Heart right ventricle (tissue), 16 donors: ENCODE measurements around the gene MYLK3. TPM values are rescaled to one million over a fixed set of nuclear protein-coding genes. Genes with fewer than 3 reads are reported as not detected.

Experiments
- ATAC-seq, 8 donors: fragments of 200-7000 bp; cut with Tn5 transposase; one replicate each; pipeline ENCODE4 v1.9.1; 2020; ENCODE audit warnings: mild to moderate bottlenecking in 8 of 8, moderate library complexity in 8 of 8, moderate number of reproducible peaks in 1 of 8
- DNase-seq, 2 donors: peaks; one replicate each; pipeline ENCODE4 v3.0.0-alpha.2; 2020
- H3K27ac ChIP-seq, 10 donors: fragments of 200-600 bp; sonication (generic) in 2 of 10; one replicate each; pipeline versions ENCODE4 v1.5.0 to v1.8.0; 2020 to 2022; ENCODE audit warnings: mild to moderate bottlenecking in 3 of 10
- H3K27me3 ChIP-seq, 7 donors: fragments of 200-600 bp; one replicate each; pipeline ENCODE4 v1.8.0; 2021 to 2022; ENCODE audit warnings: mild to moderate bottlenecking in 2 of 7
- H3K36me3 ChIP-seq, 9 donors: fragments of 200-600 bp; sonication (generic) in 1 of 9; one replicate each; pipeline versions ENCODE4 v1.5.0 to v1.8.0; 2020 to 2022; ENCODE audit warnings: mild to moderate bottlenecking in 2 of 9
- H3K4me1 ChIP-seq, 9 donors: fragments of 200-600 bp; sonication (generic) in 1 of 9; one replicate each; pipeline versions ENCODE4 v1.5.0 to v1.8.0; 2020 to 2022; ENCODE audit warnings: mild to moderate bottlenecking in 4 of 9
- H3K4me3 ChIP-seq, 10 donors: fragments of 200-600 bp; sonication (generic) in 2 of 10; one replicate each; pipeline versions ENCODE4 v1.5.0 to v1.8.0; 2020 to 2022; ENCODE audit warnings: mild to moderate bottlenecking in 7 of 10, moderate library complexity in 2 of 10
- H3K9me3 ChIP-seq, 11 donors: fragments of 200-600 bp in 10 of 11; sonication (generic) in 2 of 11; one replicate each; pipeline versions ENCODE4 v1.5.0 to v1.8.0; 2013 to 2022; ENCODE audit warnings: mild to moderate bottlenecking in 2 of 11, control low read depth in 1 of 11, moderate library complexity in 1 of 11
- CTCF ChIP-seq, 9 donors: fragments of 200-600 bp; sonication (generic) in 2 of 9; IDR thresholded peaks; one replicate each; pipeline versions ENCODE4 v1.5.0 to v1.8.0; 2021 to 2022; ENCODE audit warnings: antibody characterized with exemption in 9 of 9, mild to moderate bottlenecking in 5 of 9, moderate library complexity in 1 of 9
- WGBS, 2 donors: extraction: QIAGEN DNeasy Blood & Tissue Kit; methylation state at CpG; one replicate each; pipeline ENCODE4 v1.1.7; 2013; ENCODE audit warnings: inconsistent platforms in 1 of 2; 5-methylcytosine and 5-hydroxymethylcytosine counted together
- intact Hi-C, 10 donors: fragments of 100-400 bp; cut with DNase I; formaldehyde crosslinking; loops; one replicate each; pipeline versions ENCODE4 v1.11.1 to v1.14.2; 2022
- polyA plus RNA-seq, 2 donors: library from polyadenylated mRNA; stranded (reverse); fragments of 200-250 nt; gene quantifications; one replicate each; pipeline ENCODE4 v1.2.3, GENCODE V29; 2013
- total RNA-seq, 10 donors: library from RNA; stranded (reverse); fragmentation: NEBNext Ultra II Directional in 3 of 10; extraction: Animal tissue kit (Norgen Biotek cat#: 25700) in 3 of 10; gene quantifications; one replicate each; pipeline versions ENCODE4 v1.2.1 to v1.2.4, GENCODE V29; 2021 to 2023
- donor health status: Arrhythmogenic right ventricular cardiomyopathy.
- donor health status: ischemic (EF 13 %, LVEDD 7.1; RV severe dilation, severe dysfunction).
- donor health status: healthy with polysubstance abuse.
- donor health status: DM: no; HTN: yes; CAD: no.
- donor health status: DM: no; HTN: no; CAD: no.
- donor health status: ischemic (EF 25% LVEDD 6.9; RV normal size, moderate dysfunction).
- donor health status: ischemic (EF 25% LVEDD 5.7; RV mildly dilated, moderate dysfunction).
- donor health status: healthy.
- donor health status: DM: yes; HTN: yes; CAD: no.
- donor health status: Ischemic cardiomyopathy.
- donor health status: ischemic (EF 35%, LVEDD 5.7; RV mildly dilated, moderate dysfunction).
- donor health status: nonischemic (EF 11% LVEDD 7.7; RV severe dilation, severe dysfunction).
- donor health status: DM: yes; HTN: yes; CAD: no.
- donor health status: PGD.
- donor health status: ischemic (EF 29% LVEDD 5.4; RV normal size, mild dysfunction).
- donor health status: nonischemic (EF 23%, LVEDD 6.1; RV moderate dilation, normal function).

The MYLK3 gene
- total and polyA plus RNA-seq, 12 donors = 63.5 to 458 (median 256) TPM

- Histone ChIP-seq H3K4me3 (no peak overlapping the region), H3K27ac (peak overlapping the region in 8 of 10 donors; percentile 42 to 80 (median 68)), H3K9me3 (no peaks in the 10 kb centered on the region), H3K4me1 (peaks cover 13 to 68% (median 41%) of the 10 kb centered on the region in 9 donors), H3K36me3 (peaks cover 0 to 28% (median 0%) of the 10 kb centered on the region in 9 donors), H3K27me3 (no peaks in the 10 kb centered on the region)
- intact Hi-C loops = loop anchor here in 1 of 10 donors (5.0 kb wide), 1 partner anchor 32 kb away; the partner anchor contains the start of gene MYLK3
- 72 to 73% methylated on average over 7 of the region's 7 CpGs for WGBS, 2 donors
- no peak for ATAC-seq
- TF ChIP-seq CTCF (IDR thresholded peaks at IDR 0.05) = no peak
- no peak for DNase-seq
Observed at GRCh38 chr16:46714797-46715591, 33.1 kb downstream of the MYLK3 start.

- DNase-seq (no peak), ATAC-seq (no peak)
- H3K9me3 ChIP-seq = no peaks in the 10 kb centered on the region
- no peak overlapping the region for H3K4me3 ChIP-seq
- H3K27me3 ChIP-seq = no peaks in the 10 kb centered on the region
- H3K36me3 ChIP-seq = peaks cover 0 to 31% (median 0%) of the 10 kb centered on the region in 9 donors
- WGBS, 2 donors = 39 to 55% methylated on average over 3 of the region's 3 CpGs
- peak overlapping the region in 8 of 10 donors; percentile 26 to 80 (median 70) for H3K27ac ChIP-seq
- intact Hi-C loops = loop anchor here in 1 of 10 donors (5.0 kb wide), 1 partner anchor 34 kb away; the partner anchor contains the start of gene MYLK3
- peaks cover 13 to 71% (median 50%) of the 10 kb centered on the region in 9 donors for H3K4me1 ChIP-seq
- TF ChIP-seq CTCF (IDR thresholded peaks at IDR 0.05) = no peak
Observed at GRCh38 chr16:46713634-46714033, 34.5 kb downstream of the MYLK3 start.

- no peak for ATAC-seq
Observed at GRCh38 chr16:46712911-46713310, 35.2 kb downstream of the MYLK3 start.

More at GRCh38 chr16:46712911-46713310, 35.2 kb downstream of the MYLK3 start:
- DNase-seq = no peak
- TF ChIP-seq CTCF (IDR thresholded peaks at IDR 0.05) = no peak
- Histone ChIP-seq H3K36me3 (peaks cover 0 to 36% (median 0%) of the 10 kb centered on the region in 9 donors), H3K4me3 (no peak overlapping the region), H3K9me3 (no peaks in the 10 kb centered on the region), H3K4me1 (peaks cover 13 to 71% (median 50%) of the 10 kb centered on the region in 9 donors), H3K27ac (peak overlapping the region in 7 of 10 donors; percentile 55 to 80 (median 71)), H3K27me3 (no peaks in the 10 kb centered on the region)
- intact Hi-C loops = loop anchor here in 1 of 10 donors (5.0 kb wide), 1 partner anchor 34 kb away; the partner anchor contains the start of gene MYLK3
- 70 to 72% methylated on average over 3 of the region's 3 CpGs for WGBS, 2 donors
